HL-60 (cell line): ENCODE results near the gene SCAMP5.

Source experiments
- GABPA ChIP-seq: IDR thresholded peaks from 2 replicates; pipeline ENCODE4 v1.6.1; 2012; ENCODE audit warnings: low read depth
- POLR2AphosphoS5 ChIP-seq: IDR thresholded peaks from 2 replicates; pipeline ENCODE4 v1.6.1; 2012; ENCODE audit warnings: low read depth
- REST ChIP-seq: IDR thresholded peaks from 2 replicates; pipeline ENCODE4 v1.6.1; 2012; ENCODE audit warnings: low read depth; ENCODE audit not compliant: insufficient replicate concordance
- SPI1 ChIP-seq: IDR thresholded peaks from 2 replicates; pipeline ENCODE4 v1.6.1; 2012; ENCODE audit warnings: low read depth, mild to moderate bottlenecking, borderline replicate concordance
- TF ChIP-seq, protein P1 (sequence below): IDR thresholded peaks from one replicate; pipeline ENCODE4 v1.5.1; 2011; ENCODE audit warnings: low read length, control low read depth, inconsistent platforms; ENCODE audit not compliant: insufficient read depth

DNA sequence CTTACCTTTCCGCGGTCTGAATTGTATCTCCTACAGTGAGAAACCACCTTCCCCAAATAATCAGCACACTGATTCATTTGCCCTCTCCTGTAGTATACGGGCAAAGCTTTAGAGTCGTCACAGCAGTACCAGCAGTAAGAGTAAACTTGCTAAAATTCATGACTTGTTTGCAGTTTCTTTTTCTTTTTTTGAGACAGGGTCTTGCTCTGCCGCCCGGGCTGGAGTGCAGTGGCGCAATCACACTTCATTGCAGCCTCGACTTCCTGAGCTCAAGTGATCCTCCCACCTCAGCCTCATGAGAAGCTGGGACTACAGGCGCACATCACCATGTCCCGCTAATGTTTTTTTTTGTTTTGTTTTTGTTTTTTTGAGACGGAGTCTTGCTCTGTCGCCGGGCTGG lies 11.9 kb downstream of the SCAMP5 start:
- no peak for TF ChIP-seq SPI1
- TF ChIP-seq POLR2AphosphoS5: no peak
- TF ChIP-seq, protein P1, sequence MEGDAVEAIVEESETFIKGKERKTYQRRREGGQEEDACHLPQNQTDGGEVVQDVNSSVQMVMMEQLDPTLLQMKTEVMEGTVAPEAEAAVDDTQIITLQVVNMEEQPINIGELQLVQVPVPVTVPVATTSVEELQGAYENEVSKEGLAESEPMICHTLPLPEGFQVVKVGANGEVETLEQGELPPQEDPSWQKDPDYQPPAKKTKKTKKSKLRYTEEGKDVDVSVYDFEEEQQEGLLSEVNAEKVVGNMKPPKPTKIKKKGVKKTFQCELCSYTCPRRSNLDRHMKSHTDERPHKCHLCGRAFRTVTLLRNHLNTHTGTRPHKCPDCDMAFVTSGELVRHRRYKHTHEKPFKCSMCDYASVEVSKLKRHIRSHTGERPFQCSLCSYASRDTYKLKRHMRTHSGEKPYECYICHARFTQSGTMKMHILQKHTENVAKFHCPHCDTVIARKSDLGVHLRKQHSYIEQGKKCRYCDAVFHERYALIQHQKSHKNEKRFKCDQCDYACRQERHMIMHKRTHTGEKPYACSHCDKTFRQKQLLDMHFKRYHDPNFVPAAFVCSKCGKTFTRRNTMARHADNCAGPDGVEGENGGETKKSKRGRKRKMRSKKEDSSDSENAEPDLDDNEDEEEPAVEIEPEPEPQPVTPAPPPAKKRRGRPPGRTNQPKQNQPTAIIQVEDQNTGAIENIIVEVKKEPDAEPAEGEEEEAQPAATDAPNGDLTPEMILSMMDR: no peak
- TF ChIP-seq REST: no peak
- no peak for TF ChIP-seq GABPA
